Mammary epithelial cell (primary cell): ENCODE data around the gene IFITM5.

Experiments used
- EZH2 ChIP-seq: IDR thresholded peaks from 2 replicates; pipeline ENCODE4 v1.6.1; 2012; ENCODE audit warnings: low read length, inconsistent platforms, borderline replicate concordance
- TF ChIP-seq, protein P1 (sequence below), 2 donors: IDR thresholded peaks in 1 of 2; conservative IDR thresholded peaks in 1 of 2; 2 replicates each; pipeline ENCODE4 v1.5.1; 2011 to 2012; ENCODE audit warnings: inconsistent platforms in 2 of 2, low read length in 2 of 2, mild to moderate bottlenecking in 2 of 2, control low read depth in 1 of 2, low read depth in 1 of 2; ENCODE audit not compliant: insufficient read depth in 1 of 2; ENCODE audit errors: extremely low read depth in 1 of 2

DNA sequence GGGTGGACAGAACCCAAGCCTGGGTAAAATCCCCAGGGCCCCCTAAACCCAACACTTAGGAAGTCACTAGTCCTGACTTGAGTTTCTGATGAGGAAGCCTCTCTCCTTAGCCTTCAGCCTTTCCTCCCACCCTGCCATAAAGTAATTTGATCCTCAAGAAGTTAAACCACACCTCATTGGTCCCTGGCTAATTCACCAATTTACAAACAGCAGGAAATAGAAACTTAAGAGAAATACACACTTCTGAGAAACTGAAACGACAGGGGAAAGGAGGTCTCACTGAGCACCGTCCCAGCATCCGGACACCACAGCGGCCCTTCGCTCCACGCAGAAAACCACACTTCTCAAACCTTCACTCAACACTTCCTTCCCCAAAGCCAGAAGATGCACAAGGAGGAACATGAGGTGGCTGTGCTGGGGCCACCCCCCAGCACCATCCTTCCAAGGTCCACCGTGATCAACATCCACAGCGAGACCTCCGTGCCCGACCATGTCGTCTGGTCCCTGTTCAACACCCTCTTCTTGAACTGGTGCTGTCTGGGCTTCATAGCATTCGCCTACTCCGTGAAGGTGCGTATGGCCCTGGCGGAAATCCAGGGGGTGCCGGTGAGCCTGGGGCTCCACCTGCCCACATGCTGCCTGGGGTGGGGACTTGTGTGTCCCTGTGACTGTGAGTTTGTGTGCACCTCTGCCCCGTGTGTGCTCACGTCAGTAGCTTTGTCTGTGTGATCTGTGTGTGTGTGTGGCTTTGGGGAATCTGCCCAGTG lies 14.6 kb upstream of the IFITM5 start, which contains the start of gene IFITM1:
- TF ChIP-seq, protein P1, sequence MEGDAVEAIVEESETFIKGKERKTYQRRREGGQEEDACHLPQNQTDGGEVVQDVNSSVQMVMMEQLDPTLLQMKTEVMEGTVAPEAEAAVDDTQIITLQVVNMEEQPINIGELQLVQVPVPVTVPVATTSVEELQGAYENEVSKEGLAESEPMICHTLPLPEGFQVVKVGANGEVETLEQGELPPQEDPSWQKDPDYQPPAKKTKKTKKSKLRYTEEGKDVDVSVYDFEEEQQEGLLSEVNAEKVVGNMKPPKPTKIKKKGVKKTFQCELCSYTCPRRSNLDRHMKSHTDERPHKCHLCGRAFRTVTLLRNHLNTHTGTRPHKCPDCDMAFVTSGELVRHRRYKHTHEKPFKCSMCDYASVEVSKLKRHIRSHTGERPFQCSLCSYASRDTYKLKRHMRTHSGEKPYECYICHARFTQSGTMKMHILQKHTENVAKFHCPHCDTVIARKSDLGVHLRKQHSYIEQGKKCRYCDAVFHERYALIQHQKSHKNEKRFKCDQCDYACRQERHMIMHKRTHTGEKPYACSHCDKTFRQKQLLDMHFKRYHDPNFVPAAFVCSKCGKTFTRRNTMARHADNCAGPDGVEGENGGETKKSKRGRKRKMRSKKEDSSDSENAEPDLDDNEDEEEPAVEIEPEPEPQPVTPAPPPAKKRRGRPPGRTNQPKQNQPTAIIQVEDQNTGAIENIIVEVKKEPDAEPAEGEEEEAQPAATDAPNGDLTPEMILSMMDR (conservative IDR thresholded peaks at IDR 0.05 in 1 of 2, IDR thresholded peaks at IDR 0.05 in 1 of 2; ENCODE audit: extremely low read depth in 1 of 2, insufficient read depth in 1 of 2, low read depth in 1 of 2, low read length in 2 of 2) = no peak
- no peak for TF ChIP-seq EZH2
